Breast epithelium (tissue), 4 donors: Measurements from ENCODE around the gene NECTIN2. TPM values are rescaled to one million over a fixed set of nuclear protein-coding genes. Genes with fewer than 3 reads are reported as not detected.

Experiments used
- DNase-seq, 2 donors: peaks; one replicate each; pipeline ENCODE4 v3.0.0-alpha.2; 2019; ENCODE audit warnings: low spot score in 2 of 2
- H3K27ac ChIP-seq, 2 donors: fragments of 200-600 bp; sonication (generic) in 1 of 2; one replicate each; pipeline ENCODE4 v1.5.1; 2016 to 2019; ENCODE audit warnings: mild to moderate bottlenecking in 1 of 2
- H3K27me3 ChIP-seq, 2 donors: fragments of 200-600 bp; sonication (generic) in 1 of 2; one replicate each; pipeline versions ENCODE4 v1.5.1 to v1.6.0; 2017 to 2019; ENCODE audit warnings: control low read depth in 1 of 2, mild to moderate bottlenecking in 1 of 2
- H3K36me3 ChIP-seq: fragments of 200-600 bp; one replicate; pipeline ENCODE4 v1.5.1; 2019
- H3K4me1 ChIP-seq, 2 donors: fragments of 200-600 bp; sonication (generic); one replicate each; pipeline ENCODE4 v1.5.1; 2016 to 2019; ENCODE audit warnings: control low read depth in 1 of 2
- H3K4me3 ChIP-seq, 3 donors: fragments of 200-600 bp; sonication (generic); 1 replicate in 2 of 3; 2 replicates in 1 of 3; pipeline ENCODE4 v1.5.1; 2016 to 2019; ENCODE audit warnings: mild to moderate bottlenecking in 3 of 3, moderate library complexity in 2 of 3
- H3K9me3 ChIP-seq, 2 donors: fragments of 200-600 bp; sonication (generic) in 1 of 2; one replicate each; pipeline ENCODE4 v1.5.1; 2016 to 2019; ENCODE audit warnings: control low read depth in 1 of 2
- CTCF ChIP-seq, 3 donors: fragments of 450-650 bp; IDR thresholded peaks; one replicate each; pipeline ENCODE4 v1.5.1; 2016 to 2017; ENCODE audit warnings: antibody characterized with exemption in 3 of 3, mild to moderate bottlenecking in 3 of 3, moderate library complexity in 3 of 3
- POLR2A ChIP-seq: fragments of 450-650 bp; IDR thresholded peaks from one replicate; pipeline ENCODE4 v1.6.1; 2016; ENCODE audit warnings: antibody characterized with exemption, mild to moderate bottlenecking, moderate library complexity
- POLR2AphosphoS5 ChIP-seq, 3 donors: sonication (generic); formaldehyde crosslinking; IDR thresholded peaks; one replicate each; pipeline ENCODE4 v1.6.1; 2017; ENCODE audit warnings: antibody characterized with exemption in 3 of 3
- intact Hi-C: fragments of 100-400 bp; cut with DNase I; formaldehyde crosslinking; loops from one replicate; pipeline ENCODE4 v1.15.1; 2023; ENCODE audit warnings: low total_unique reads
- total RNA-seq, 3 donors: library from RNA; depleted of rRNA; stranded (reverse); fragments of >200 nt; gene quantifications; one replicate each; pipeline ENCODE4 v1.1.0, GENCODE V29; 2016

NECTIN2 gene
- total RNA-seq, 3 donors from 2014 or later, result 28.0 to 114 (median 86.6) TPM

- DNase-seq, result no peak
- intact Hi-C loops, result no loop called here
- Histone ChIP-seq H3K4me1 (peaks cover 0 to 2% of the 10 kb centered on the region in 2 donors), H3K27ac (peak overlapping the region in 1 of 2 donors; percentile 12), H3K27me3 (no peaks in the 10 kb centered on the region), H3K4me3 (no peak overlapping the region), H3K36me3 (no peaks in the 10 kb centered on the region), H3K9me3 (no peaks in the 10 kb centered on the region)
- TF ChIP-seq POLR2AphosphoS5 (IDR thresholded peaks at IDR 0.05), result no peak
- no peak for TF ChIP-seq CTCF (IDR thresholded peaks at IDR 0.05)
- TF ChIP-seq POLR2A, result no peak
These were observed 28.2 kb downstream of the NECTIN2 start for GRCh38 chr19:44874317-44874716.

- Histone ChIP-seq H3K36me3 (no peaks in the 10 kb centered on the region), H3K27me3 (no peaks in the 10 kb centered on the region), H3K4me3 (no peak overlapping the region), H3K27ac (no peak overlapping the region), H3K4me1 (peaks cover 0 to 2% of the 10 kb centered on the region in 2 donors), H3K9me3 (no peaks in the 10 kb centered on the region)
- intact Hi-C loops, result no loop called here
- no peak for TF ChIP-seq POLR2A
- TF ChIP-seq POLR2AphosphoS5 (IDR thresholded peaks at IDR 0.05), result no peak
- no peak for TF ChIP-seq CTCF (IDR thresholded peaks at IDR 0.05)
- DNase-seq, result no peak
These were observed 29.8 kb downstream of the NECTIN2 start for GRCh38 chr19:44875666-44876451.

- Histone ChIP-seq H3K27me3 (no peaks in the 10 kb centered on the region), H3K27ac (peak overlapping the region in 1 of 2 donors; percentile 75), H3K9me3 (no peaks in the 10 kb centered on the region), H3K4me1 (peaks cover 0 to 2% of the 10 kb centered on the region in 2 donors), H3K36me3 (no peaks in the 10 kb centered on the region), H3K4me3 (no peak overlapping the region)
- TF ChIP-seq POLR2AphosphoS5 (IDR thresholded peaks at IDR 0.05), result no peak
- no peak for TF ChIP-seq CTCF (IDR thresholded peaks at IDR 0.05)
- TF ChIP-seq POLR2A, result no peak
- intact Hi-C loops, result no loop called here
- no peak for DNase-seq
These were observed 30.9 kb downstream of the NECTIN2 start for GRCh38 chr19:44876930-44877535.

DNA sequence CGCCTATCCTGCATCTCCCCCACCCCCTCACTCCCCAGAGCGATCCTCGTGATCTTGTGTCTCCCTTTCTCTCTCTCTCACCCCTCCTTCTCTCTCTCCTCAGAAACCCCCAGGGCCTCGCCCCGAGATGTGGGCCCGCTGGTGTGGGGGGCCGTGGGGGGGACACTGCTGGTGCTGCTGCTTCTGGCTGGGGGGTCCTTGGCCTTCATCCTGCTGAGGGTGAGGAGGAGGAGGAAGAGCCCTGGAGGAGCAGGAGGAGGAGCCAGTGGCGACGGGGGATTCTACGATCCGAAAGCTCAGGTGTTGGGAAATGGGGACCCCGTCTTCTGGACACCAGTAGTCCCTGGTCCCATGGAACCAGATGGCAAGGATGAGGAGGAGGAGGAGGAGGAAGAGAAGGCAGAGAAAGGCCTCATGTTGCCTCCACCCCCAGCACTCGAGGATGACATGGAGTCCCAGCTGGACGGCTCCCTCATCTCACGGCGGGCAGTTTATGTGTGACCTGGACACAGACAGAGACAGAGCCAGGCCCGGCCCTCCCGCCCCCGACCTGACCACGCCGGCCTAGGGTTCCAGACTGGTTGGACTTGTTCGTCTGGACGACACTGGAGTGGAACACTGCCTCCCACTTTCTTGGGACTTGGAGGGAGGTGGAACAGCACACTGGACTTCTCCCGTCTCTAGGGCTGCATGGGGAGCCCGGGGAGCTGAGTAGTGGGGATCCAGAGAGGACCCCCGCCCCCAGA is 32.2 kb downstream of the NECTIN2 start:
- peaks cover 0 to 2% of the 10 kb centered on the region in 2 donors for H3K4me1 ChIP-seq
- TF ChIP-seq POLR2AphosphoS5 (IDR thresholded peaks at IDR 0.05), result no peak
- TF ChIP-seq POLR2A, result no peak
- no peak for TF ChIP-seq CTCF (IDR thresholded peaks at IDR 0.05)
- intact Hi-C loops, result no loop called here
- H3K36me3 ChIP-seq, result no peaks in the 10 kb centered on the region
- H3K27me3 ChIP-seq, result no peaks in the 10 kb centered on the region
- peak overlapping the region; percentile 23 to 75 for H3K27ac ChIP-seq
- H3K4me3 ChIP-seq, result peak overlapping the region in 1 of 3 donors; percentile 22
- no peaks in the 10 kb centered on the region for H3K9me3 ChIP-seq
- peak in 1 of 2 donors; percentile 72 for DNase-seq
